Left ventricle myocardium superior (tissue), 1 donor: ENCODE results near the gene SMIM36. TPM values are rescaled to one million over a fixed set of nuclear protein-coding genes. Genes with fewer than 3 reads are reported as not detected.
"Not testable (repeated sequence)": the region's sequence is repeated elsewhere in the genome, so short reads cannot be mapped to it uniquely, and the experiment has no call there.

ENCODE experiments used
- ATAC-seq: fragments of 200-7000 bp; cut with Tn5 transposase; one replicate; pipeline ENCODE4 v1.9.1; 2020; ENCODE audit warnings: mild to moderate bottlenecking, moderate library complexity
- DNase-seq: peaks from one replicate; pipeline ENCODE4 v3.0.0-alpha.2; 2020
- intact Hi-C: fragments of 100-400 bp; cut with micrococcal nuclease; formaldehyde crosslinking; loops from one replicate; pipeline ENCODE4 v1.11.0; 2022
- total RNA-seq: library from RNA; stranded (reverse); fragmentation: NEBNext Ultra II Directional; extraction: Animal tissue kit (Norgen Biotek cat#: 25700); gene quantifications from one replicate; pipeline ENCODE4 v1.2.1, GENCODE V29; 2021
- donor health status: DM: no; HTN: yes; CAD: no; lungs with severe emphysema.

Gene SMIM36
- total RNA-seq, 1 donor from 2014 or later = not detected

- ATAC-seq (no peak), DNase-seq (no peak)
- intact Hi-C loops = no loop called here
Observed at GRCh38 chr17:55442953-55443683, 68.1 kb downstream of the SMIM36 start.

- ATAC-seq = peak; percentile 83
- no peak for DNase-seq
- intact Hi-C loops = no loop called here
Observed at GRCh38 chr17:55442462-55442861, 68.8 kb downstream of the SMIM36 start.

- intact Hi-C loops = no loop called here
Observed at GRCh38 chr17:55441544-55441943, 69.7 kb downstream of the SMIM36 start.

GRCh38 chr17:55440391-55440790 is 70.9 kb downstream of the SMIM36 start:
- no peak for ATAC-seq
- intact Hi-C loops = no loop called here

More at GRCh38 chr17:55441544-55441943, 69.7 kb downstream of the SMIM36 start:
- DNase-seq = no peak
- no peak for ATAC-seq

GRCh38 chr17:55437159-55437605 is 74.1 kb downstream of the SMIM36 start:
- intact Hi-C loops = no loop called here
- DNase-seq (no peak), ATAC-seq (peak; percentile 43)

More at GRCh38 chr17:55440391-55440790, 70.9 kb downstream of the SMIM36 start:
- DNase-seq = no peak

GRCh38 chr17:55436224-55437158 is 74.8 kb downstream of the SMIM36 start:
- DNase-seq = no peak
- intact Hi-C loops = no loop called here
- no peak for ATAC-seq

- no peak for ATAC-seq
- intact Hi-C loops = no loop called here
Observed at GRCh38 chr17:55435408-55435807, 75.8 kb downstream of the SMIM36 start.

GRCh38 chr17:55434721-55435120 is 76.5 kb downstream of the SMIM36 start:
- intact Hi-C loops = no loop called here
- DNase-seq = no peak
- ATAC-seq = no peak

More at GRCh38 chr17:55435408-55435807, 75.8 kb downstream of the SMIM36 start:
- no peak for DNase-seq

- ATAC-seq (no peak), DNase-seq (no peak)
Observed at GRCh38 chr17:55433629-55434422, 77.4 kb downstream of the SMIM36 start.

GRCh38 chr17:55433029-55433628 is 78.1 kb downstream of the SMIM36 start:
- ATAC-seq = no peak
- intact Hi-C loops = no loop called here
- DNase-seq = no peak

More at GRCh38 chr17:55433629-55434422, 77.4 kb downstream of the SMIM36 start:
- intact Hi-C loops = no loop called here

GRCh38 chr17:55432358-55433028 is 78.8 kb downstream of the SMIM36 start:
- no peak for DNase-seq
- ATAC-seq = no peak
- intact Hi-C loops = no loop called here

- intact Hi-C loops, ATAC-seq: not testable (repeated sequence)
Observed at GRCh38 chr17:55431914-55432313, 79.3 kb downstream of the SMIM36 start.

GRCh38 chr17:55430541-55431288 is 80.5 kb downstream of the SMIM36 start:
- ATAC-seq (peak; percentile 92), DNase-seq (no peak)
- intact Hi-C loops = no loop called here

More at GRCh38 chr17:55431914-55432313, 79.3 kb downstream of the SMIM36 start:
- not testable (repeated sequence) for DNase-seq

GRCh38 chr17:55427587-55427882 is 83.7 kb downstream of the SMIM36 start:
- intact Hi-C loops = no loop called here
- no peak for DNase-seq
- ATAC-seq = no peak

GRCh38 chr17:55426851-55427586 is 84.2 kb downstream of the SMIM36 start:
- intact Hi-C loops = no loop called here
- no peak for DNase-seq
- ATAC-seq = no peak

- ATAC-seq = no peak
- intact Hi-C loops = no loop called here
Observed at GRCh38 chr17:55424893-55425540, 86.2 kb downstream of the SMIM36 start.

GRCh38 chr17:55423535-55423934 is 87.7 kb downstream of the SMIM36 start:
- DNase-seq (no peak), ATAC-seq (no peak)
- intact Hi-C loops = no loop called here

More at GRCh38 chr17:55424893-55425540, 86.2 kb downstream of the SMIM36 start:
- no peak for DNase-seq
